ENCODE measurements around the gene PAPOLB. TPM values are rescaled to one million over a fixed set of nuclear protein-coding genes. Genes with fewer than 3 reads are reported as not detected.

The PAPOLB gene
- total RNA-seq, 2 donors from 2014 or later: 0.19 to 0.24 TPM

- intact Hi-C loops (cut with DNase I): no loop called here
- DNase-seq (ENCODE audit: low spot score): no peak
Measured at GRCh38 chr7:4851459-4852422, 10.1 kb downstream of the PAPOLB start.

DNA sequence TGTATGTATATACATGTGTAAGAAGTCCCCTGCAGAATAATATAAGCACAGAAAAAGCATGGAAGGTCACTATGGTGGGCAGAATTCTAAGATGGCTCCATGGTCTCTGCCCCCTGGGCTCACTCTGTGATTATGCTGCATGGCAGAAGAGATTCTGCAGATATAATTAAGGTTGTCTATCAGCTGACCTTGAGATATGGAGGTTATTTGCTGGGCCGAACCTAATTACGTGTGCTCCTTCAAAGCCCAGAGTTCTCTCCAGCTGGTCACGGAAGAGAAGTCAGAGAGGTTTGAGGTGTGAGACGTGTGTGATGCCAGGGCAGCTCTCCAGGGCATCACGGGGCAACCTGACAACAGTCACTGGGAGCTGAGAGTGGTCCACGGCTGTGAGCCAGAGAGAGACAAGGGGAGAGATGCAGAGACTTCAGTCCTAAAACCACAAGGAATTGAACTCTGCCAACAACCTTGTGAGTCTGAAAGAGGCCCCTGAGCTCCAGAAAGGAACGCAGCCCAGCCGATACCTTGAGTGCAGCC, 11.5 kb downstream of the PAPOLB start:
- intact Hi-C loops (cut with DNase I): no loop called here

GRCh38 chr7:4849390-4849789, 12.4 kb downstream of the PAPOLB start:
- intact Hi-C loops (cut with DNase I): no loop called here
- DNase-seq (ENCODE audit: low spot score): no peak

More for the DNA sequence above, 11.5 kb downstream of the PAPOLB start:
- no peak for DNase-seq (ENCODE audit: low spot score)

DNA sequence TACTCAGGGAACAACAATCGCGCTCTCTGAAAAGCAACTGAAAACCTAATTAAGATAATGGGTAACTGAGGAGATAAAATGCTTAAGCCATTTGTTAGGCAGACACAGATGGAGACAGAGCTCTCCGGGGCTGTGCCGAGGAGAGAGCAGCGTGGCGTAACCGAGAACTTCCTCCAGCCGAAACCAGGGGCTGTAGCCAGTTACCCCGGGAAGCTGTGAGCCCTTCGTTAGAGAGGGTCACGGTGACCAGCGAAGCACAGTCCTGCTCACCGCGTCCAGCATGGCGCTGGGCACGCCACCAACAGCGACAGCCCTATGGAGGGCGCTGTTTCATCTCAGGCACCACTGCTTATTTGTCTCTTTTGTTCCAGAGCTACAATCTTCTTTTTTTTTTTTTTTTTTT, 16.1 kb downstream of the PAPOLB start:
- no peak for DNase-seq (ENCODE audit: low spot score)
- intact Hi-C loops (cut with DNase I): no loop called here

- intact Hi-C loops (cut with DNase I): no loop called here
Measured at GRCh38 chr7:4842319-4843064, 19.3 kb downstream of the PAPOLB start.

DNA sequence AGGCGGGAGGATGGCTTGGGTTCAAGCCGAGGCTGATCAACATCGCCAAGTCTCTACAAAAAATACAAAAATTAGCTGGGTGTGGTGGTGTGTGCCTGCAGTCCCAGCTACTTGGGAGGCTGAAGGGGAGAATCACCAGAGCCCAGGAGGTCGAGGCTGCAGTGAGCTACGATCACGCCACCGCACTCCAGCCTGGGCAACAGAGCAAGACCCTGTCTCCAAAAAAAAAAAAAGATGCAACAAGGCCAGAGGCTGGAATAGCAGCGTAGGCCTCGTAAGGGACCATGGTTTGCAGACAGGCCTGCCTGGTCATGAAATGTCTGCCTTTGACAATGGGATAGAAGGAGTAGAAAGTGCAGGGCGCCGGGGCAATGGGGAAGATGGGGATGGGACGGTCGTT, 20.0 kb downstream of the PAPOLB start:
- intact Hi-C loops (cut with DNase I): no loop called here
- no peak for DNase-seq (ENCODE audit: low spot score)

More at GRCh38 chr7:4842319-4843064, 19.3 kb downstream of the PAPOLB start:
- DNase-seq (ENCODE audit: low spot score): no peak

GRCh38 chr7:4841007-4841784, 20.6 kb downstream of the PAPOLB start:
- no peak for DNase-seq (ENCODE audit: low spot score)

DNA sequence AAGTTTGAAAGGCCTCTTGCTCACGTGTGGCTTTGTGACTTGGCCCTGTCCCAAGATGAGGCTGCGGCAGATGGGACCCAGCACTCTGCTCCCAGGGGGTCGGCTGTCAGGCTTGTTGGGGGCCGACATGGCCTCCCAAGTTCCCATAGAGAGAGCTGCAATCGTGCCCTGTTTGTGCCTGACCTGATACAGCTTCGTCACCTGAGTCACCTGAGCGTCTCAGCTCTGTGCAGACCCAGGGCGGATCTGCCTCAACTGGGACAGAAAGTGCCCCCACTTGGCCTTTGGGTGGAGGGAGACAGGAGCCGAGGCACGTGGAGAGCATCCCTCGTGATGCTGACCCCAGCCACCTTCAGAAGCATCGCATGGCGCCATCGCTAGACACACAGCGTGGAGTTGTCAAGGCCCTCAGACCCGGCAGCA, 21.7 kb downstream of the PAPOLB start:
- peak; percentile 69 for DNase-seq (ENCODE audit: low spot score)
- intact Hi-C loops (cut with DNase I): no loop called here

More at GRCh38 chr7:4841007-4841784, 20.6 kb downstream of the PAPOLB start:
- intact Hi-C loops (cut with DNase I): no loop called here

DNA sequence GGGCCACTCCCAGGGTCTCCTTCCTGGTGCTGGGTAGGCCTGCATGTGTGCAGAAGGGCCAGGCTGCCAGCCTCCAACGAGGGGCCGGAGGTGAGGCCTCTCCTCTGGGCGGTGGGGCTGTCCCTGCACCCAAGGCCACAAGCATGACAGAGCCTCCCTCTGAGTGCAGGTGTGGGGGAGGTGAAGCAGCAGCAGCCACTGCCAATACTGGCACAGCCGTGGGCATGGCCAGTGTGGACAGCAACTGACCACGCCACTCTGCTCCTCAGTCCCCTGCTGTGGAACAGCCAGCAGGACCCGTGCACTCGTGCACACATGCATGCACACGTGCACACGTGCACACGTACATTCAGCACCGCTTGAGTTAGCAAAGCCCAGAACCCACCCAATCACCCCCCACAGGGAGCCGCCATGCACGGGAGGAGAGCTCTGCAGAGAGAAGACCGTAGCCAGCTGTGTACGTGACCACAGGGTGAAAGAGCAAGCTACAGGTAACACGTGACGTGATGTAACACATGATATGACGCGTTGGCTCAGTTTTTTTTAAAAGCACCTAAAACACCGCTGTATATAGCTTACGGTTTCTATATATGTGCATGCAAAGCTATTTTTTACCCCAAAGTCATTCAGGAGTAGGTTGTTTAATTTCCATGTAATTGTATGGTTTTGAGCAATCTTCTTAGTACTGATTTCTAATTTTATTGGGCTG, 23.1 kb downstream of the PAPOLB start:
- intact Hi-C loops (cut with DNase I): no loop called here
- DNase-seq (ENCODE audit: low spot score): peak; percentile 70

GRCh38 chr7:4837803-4838625, 23.8 kb downstream of the PAPOLB start:
- intact Hi-C loops (cut with DNase I): no loop called here
- peak; percentile 76 for DNase-seq (ENCODE audit: low spot score)

DNA sequence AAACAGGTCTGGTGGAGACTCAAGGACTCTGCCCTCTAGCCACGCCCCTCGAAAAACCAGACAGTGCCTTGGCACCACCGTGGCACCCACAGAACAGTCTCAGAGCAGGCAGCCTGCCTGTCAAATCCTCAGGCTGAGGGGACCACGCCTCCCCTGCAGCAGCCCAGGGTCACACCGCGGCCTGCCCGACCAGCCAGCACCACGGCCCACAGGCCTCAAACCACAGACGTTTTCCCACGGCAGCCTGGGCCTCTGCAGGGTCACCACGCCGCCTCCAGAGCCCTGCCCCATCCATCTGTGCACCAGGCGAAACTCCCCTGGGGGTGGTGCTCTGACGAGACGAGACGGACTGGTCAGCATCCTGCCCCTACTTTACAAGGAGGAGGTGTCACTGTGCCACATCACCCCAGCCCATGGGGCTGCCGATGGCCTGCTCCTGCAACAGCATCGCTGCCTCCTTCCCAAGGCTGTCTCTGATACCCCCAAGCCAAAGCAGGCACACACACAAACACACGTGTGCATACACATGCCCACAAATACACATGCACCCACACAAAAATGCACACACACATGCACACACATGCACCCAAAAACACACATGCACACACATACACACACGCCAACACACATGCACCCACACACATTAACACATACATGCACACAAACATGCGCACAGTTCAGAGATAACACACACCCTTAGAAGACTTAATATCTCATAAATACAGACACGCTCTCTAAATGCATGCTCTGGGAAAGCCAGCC, 24.6 kb downstream of the PAPOLB start:
- intact Hi-C loops (cut with DNase I): no loop called here
- peak; percentile 82 for DNase-seq (ENCODE audit: low spot score)

DNA sequence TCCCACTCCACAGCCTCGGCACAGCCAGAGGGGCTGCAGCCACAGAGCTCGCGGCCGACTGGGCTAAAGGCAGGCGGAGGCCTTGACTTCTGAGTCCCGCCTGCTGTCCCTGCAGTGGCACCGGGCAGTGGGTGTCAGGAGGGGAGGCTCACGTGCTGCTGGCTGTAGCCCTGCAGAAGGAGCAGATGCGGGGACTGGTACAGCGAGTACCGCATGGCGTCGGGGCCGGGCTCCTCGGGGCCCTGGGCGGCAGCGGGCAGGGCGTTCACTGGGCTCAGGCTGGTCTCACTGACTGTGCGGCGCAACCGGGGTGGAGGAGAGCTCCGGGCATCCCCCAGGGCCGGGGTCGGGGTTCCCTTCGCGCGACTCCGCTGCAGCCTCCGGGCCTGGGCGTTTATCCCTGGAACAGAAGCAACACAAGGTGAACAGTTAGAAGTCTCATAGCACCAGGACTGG, 25.6 kb downstream of the PAPOLB start:
- intact Hi-C loops (cut with DNase I): no loop called here
- DNase-seq (ENCODE audit: low spot score): peak; percentile 70

DNA sequence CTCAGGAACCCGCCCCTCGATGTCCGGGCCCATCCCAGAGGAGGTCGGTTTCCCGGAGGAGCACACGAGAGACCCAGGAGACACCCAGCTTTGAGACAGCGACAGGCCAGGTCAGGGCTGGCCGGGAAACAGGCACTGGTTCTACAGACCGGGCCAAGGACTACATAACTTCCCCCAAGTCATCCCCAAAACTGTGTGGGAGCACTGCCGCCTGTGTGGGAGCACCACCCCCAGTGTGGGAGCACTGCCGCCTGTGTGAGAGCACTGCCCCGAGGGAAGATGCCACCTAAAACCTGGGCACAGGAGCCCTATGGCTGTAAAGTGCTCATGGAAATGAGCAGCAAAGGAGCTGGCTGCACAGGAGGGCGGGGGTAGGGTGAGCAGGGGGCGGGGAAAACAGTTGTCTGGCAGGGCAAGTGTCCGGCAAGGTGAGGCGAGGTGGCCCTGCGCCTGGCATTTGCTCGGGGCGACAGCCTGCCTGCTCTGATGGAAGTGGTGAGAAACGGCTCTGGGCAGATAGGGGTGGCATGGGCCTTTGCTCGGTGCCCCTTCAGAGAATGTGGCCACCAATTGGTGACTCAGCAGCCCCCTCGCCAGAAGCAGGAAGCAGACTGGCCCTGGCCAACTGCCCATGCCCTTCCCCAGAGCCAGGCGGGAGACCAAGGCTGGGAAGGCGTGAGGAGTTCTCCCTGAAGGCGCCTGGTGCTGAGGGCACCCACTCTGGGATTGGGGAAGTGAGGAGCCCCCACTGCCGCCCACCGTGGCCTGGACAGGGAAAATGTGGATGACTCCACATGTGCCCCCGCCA, 26.2 kb downstream of the PAPOLB start:
- DNase-seq (ENCODE audit: low spot score): peak; percentile 67
- intact Hi-C loops (cut with DNase I): no loop called here

DNA sequence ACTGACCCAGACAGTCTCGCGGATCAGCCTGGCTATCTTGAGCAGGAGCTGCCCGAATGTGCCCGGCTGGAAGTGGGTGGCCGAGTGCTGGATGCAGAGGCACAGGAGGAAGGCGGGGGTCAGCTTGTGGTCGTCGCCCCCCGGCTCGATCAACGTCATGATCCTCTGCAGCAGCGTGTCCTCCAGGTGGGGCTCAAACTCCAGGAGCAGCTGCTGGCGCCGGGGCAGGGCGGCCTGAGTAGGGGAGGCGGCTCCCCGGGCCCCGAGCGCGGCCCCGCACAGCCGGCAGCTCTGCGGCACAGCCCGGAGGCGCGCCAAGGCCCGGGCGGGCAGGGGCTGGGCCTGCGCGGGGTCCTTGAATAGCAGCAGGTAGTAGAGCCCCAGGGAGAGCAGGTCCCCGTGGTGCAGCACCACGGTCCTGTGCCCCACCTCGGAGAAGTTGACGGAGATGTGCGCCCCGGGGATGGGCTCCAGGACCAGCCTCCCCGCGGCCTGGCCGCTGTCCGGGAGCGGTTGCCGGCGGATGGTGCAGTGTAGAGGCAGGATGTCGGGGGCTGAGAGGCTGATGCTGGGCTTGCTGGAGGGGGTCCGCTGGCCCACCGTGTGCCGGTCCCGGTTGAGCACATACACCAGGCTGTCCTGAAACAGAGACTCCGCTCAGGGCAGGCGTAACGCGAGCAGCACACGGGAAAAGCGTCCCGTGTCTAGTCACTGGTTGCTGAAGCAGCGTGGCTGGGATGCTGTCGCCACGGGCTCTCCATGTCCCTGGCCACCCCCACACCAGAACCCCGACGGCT, 27.0 kb downstream of the PAPOLB start:
- DNase-seq (ENCODE audit: low spot score): peak; percentile 77
- intact Hi-C loops (cut with DNase I): no loop called here
